H1 (cell line): ENCODE data around the gene UBE2D3. TPM values are rescaled to one million over a fixed set of nuclear protein-coding genes. Genes with fewer than 3 reads are reported as not detected.

ENCODE experiments used
- CTCF ChIA-PET: fragments of 300-600 bp; sonication (Branson Sonifier 250); formaldehyde crosslinking; loops from one replicate; lab custom pipeline; 2021; ENCODE audit not compliant: partially characterized antibody; lab: Charles Lee
- POLR2A ChIA-PET: fragments of 300-600 bp; sonication (Branson Sonifier 250); formaldehyde crosslinking; loops from one replicate; lab custom pipeline; 2021; ENCODE audit warnings: inconsistent platforms; ENCODE audit not compliant: partially characterized antibody; lab: Charles Lee
- DNase-seq, 2 experiments: peaks; one replicate each; pipeline versions ENCODE4 v3.0.0 to v3.0.0-alpha.2; 2010 to 2022; ENCODE audit warnings: low spot score in 2 of 2, low read depth in 1 of 2, mixed read lengths in 1 of 2
- FAIRE-seq: peaks from 2 replicates; lab custom pipeline; 2011; peaks lifted over from hg19 to GRCh38; lab: Jason Lieb, UNC
- H2AFZ ChIP-seq: 2 replicates; pipeline ENCODE4 v1.8.1; 2012; ENCODE audit warnings: low read length, inconsistent platforms
- H2AK5ac ChIP-seq: 2 replicates; pipeline ENCODE4 v1.6.1; 2013; ENCODE audit warnings: low read depth, low read length
- H2BK120ac ChIP-seq: replicated peaks from 2 replicates; pipeline ENCODE3; 2013; ENCODE audit warnings: low read depth, low read length, inconsistent platforms
- H2BK12ac ChIP-seq: 2 replicates; pipeline ENCODE4 v1.6.1; 2013; ENCODE audit warnings: low read depth, low read length
- H2BK15ac ChIP-seq: 2 replicates; pipeline ENCODE4 v1.6.1; 2013; ENCODE audit warnings: low read length
- H2BK20ac ChIP-seq: 2 replicates; pipeline ENCODE4 v1.6.1; 2013; ENCODE audit warnings: low read length
- H2BK5ac ChIP-seq: 2 replicates; pipeline ENCODE4 v1.6.1; 2013; ENCODE audit warnings: low read depth, low read length
- H3K14ac ChIP-seq: 2 replicates; pipeline ENCODE4 v1.6.1; 2013; ENCODE audit warnings: inconsistent platforms; ENCODE audit not compliant: insufficient read length
- H3K18ac ChIP-seq: 2 replicates; pipeline ENCODE4 v1.6.1; 2013; ENCODE audit warnings: low read length; ENCODE audit errors: extremely low read depth
- H3K23ac ChIP-seq: 2 replicates; pipeline ENCODE4 v1.6.1; 2013; ENCODE audit warnings: inconsistent platforms; ENCODE audit not compliant: insufficient read length
- H3K23me2 ChIP-seq: 2 replicates; pipeline ENCODE4 v1.6.1; 2013; ENCODE audit warnings: low read depth, low read length
- H3K27ac ChIP-seq: 2 replicates; pipeline ENCODE4 v1.6.1; 2011; ENCODE audit warnings: low read depth, low read length, inconsistent platforms
- H3K27me3 ChIP-seq, 4 experiments: replicated peaks in 1 of 4; 1 replicate in 1 of 4; 2 replicates in 3 of 4; pipeline versions ENCODE4 v1.6.1 to v1.8.1; 2011 to 2013; ENCODE audit warnings: low read length in 3 of 4, mild to moderate bottlenecking in 3 of 4, inconsistent platforms in 2 of 4, mixed read lengths in 2 of 4, moderate library complexity in 1 of 4; ENCODE audit not compliant: control insufficient read depth in 3 of 4, insufficient read depth in 3 of 4; ENCODE audit errors: extremely low read depth in 1 of 4
- H3K36me3 ChIP-seq, 4 experiments: 2 replicates each; pipeline versions ENCODE4 v1.6.1 to v1.8.1; 2011 to 2013; ENCODE audit warnings: mild to moderate bottlenecking in 4 of 4, low read length in 3 of 4, moderate library complexity in 2 of 4, control low read depth in 1 of 4, inconsistent platforms in 1 of 4; ENCODE audit not compliant: insufficient read depth in 4 of 4, control insufficient read depth in 2 of 4
- H3K4ac ChIP-seq: replicated peaks from 2 replicates; pipeline ENCODE3; 2013; ENCODE audit warnings: low read length, low read depth, mixed read lengths, inconsistent platforms; ENCODE audit not compliant: insufficient read length
- H3K4me1 ChIP-seq, 4 experiments: replicated peaks in 1 of 4; 1 replicate in 1 of 4; 2 replicates in 3 of 4; pipeline versions ENCODE4 v1.6.1 to v1.8.1; 2011 to 2013; ENCODE audit warnings: low read length in 3 of 4, inconsistent platforms in 2 of 4, mixed read lengths in 1 of 4; ENCODE audit not compliant: insufficient read depth in 4 of 4, control insufficient read depth in 3 of 4
- H3K4me2 ChIP-seq, 2 experiments: 2 replicates each; pipeline versions ENCODE4 v1.6.1 to v1.8.1; 2011 to 2013; ENCODE audit warnings: low read depth in 2 of 2, low read length in 2 of 2, control low read depth in 1 of 2, inconsistent platforms in 1 of 2, mild to moderate bottlenecking in 1 of 2; ENCODE audit not compliant: insufficient read depth in 1 of 2
- H3K4me3 ChIP-seq, 4 experiments: fragments of 200-600, 300-600 bp in 1 of 4; sonication (generic), shearing (Covaris generic), sonication (Bioruptor Twin) in 1 of 4; 2 replicates each; pipeline versions ENCODE4 v1.5.1 to v1.8.1; 2011 to 2016; ENCODE audit warnings: low read length in 4 of 4, low read depth in 3 of 4, control low read depth in 2 of 4, inconsistent platforms in 2 of 4, mild to moderate bottlenecking in 2 of 4, mixed read lengths in 1 of 4, moderate library complexity in 1 of 4; ENCODE audit not compliant: insufficient read depth in 2 of 4; ENCODE audit errors: extremely low read depth in 1 of 4
- H3K56ac ChIP-seq: replicated peaks from 2 replicates; pipeline ENCODE3; 2013; ENCODE audit warnings: low read depth, mild to moderate bottlenecking, mixed read lengths, low read length, inconsistent platforms; ENCODE audit not compliant: insufficient read length
- H3K79me1 ChIP-seq: 2 replicates; pipeline ENCODE4 v1.6.1; 2013; ENCODE audit warnings: low read depth, low read length, control low read depth
- H3K79me2 ChIP-seq, 2 experiments: 2 replicates each; pipeline versions ENCODE4 v1.6.1 to v1.8.1; 2012 to 2013; ENCODE audit warnings: low read length in 2 of 2, mild to moderate bottlenecking in 2 of 2, inconsistent platforms in 1 of 2; ENCODE audit not compliant: insufficient read depth in 2 of 2, control insufficient read depth in 1 of 2
- H3K9ac ChIP-seq, 4 experiments: replicated peaks in 1 of 4; 1 replicate in 1 of 4; 2 replicates in 3 of 4; pipeline versions ENCODE4 v1.6.1 to v1.8.1; 2011 to 2013; ENCODE audit warnings: low read depth in 3 of 4, low read length in 3 of 4, control low read depth in 2 of 4, mild to moderate bottlenecking in 2 of 4, moderate library complexity in 2 of 4, inconsistent platforms in 1 of 4; ENCODE audit errors: extremely low read depth in 1 of 4
- H3K9me3 ChIP-seq, 2 experiments: 2 replicates each; pipeline versions ENCODE4 v1.6.1 to v1.8.1; 2012 to 2013; ENCODE audit warnings: mild to moderate bottlenecking in 2 of 2, moderate library complexity in 2 of 2, control low read depth in 1 of 2, inconsistent platforms in 1 of 2, low read depth in 1 of 2, low read length in 1 of 2, mixed read lengths in 1 of 2; ENCODE audit not compliant: insufficient read depth in 2 of 2
- H4K20me1 ChIP-seq, 2 experiments: replicated peaks in 1 of 2; 2 replicates each; pipeline versions ENCODE3 to v1.8.1; 2011 to 2013; ENCODE audit warnings: inconsistent platforms in 2 of 2, low read length in 2 of 2, mild to moderate bottlenecking in 1 of 2; ENCODE audit not compliant: insufficient read depth in 2 of 2, control insufficient read depth in 1 of 2
- H4K5ac ChIP-seq: 2 replicates; pipeline ENCODE4 v1.6.1; 2013; ENCODE audit warnings: low read length, low read depth, mixed read lengths, inconsistent platforms; ENCODE audit not compliant: insufficient read length
- H4K8ac ChIP-seq: 2 replicates; pipeline ENCODE4 v1.8.0; 2013; ENCODE audit warnings: mild to moderate bottlenecking, moderate library complexity, low read length, inconsistent platforms; ENCODE audit not compliant: insufficient read depth; ENCODE audit errors: extremely low read depth
- H4K91ac ChIP-seq: replicated peaks from 2 replicates; pipeline ENCODE3; 2013; ENCODE audit warnings: low read length, mixed read lengths, inconsistent platforms; ENCODE audit not compliant: insufficient read length
- CEBPB ChIP-seq: IDR thresholded peaks from 2 replicates; pipeline ENCODE4 v1.6.1; 2012; ENCODE audit warnings: low read depth, low read length
- HDAC2 ChIP-seq, 2 experiments: fragments of 300-600 bp in 1 of 2; sonication (generic) in 1 of 2; IDR thresholded peaks; 2 replicates each; pipeline ENCODE4 v1.6.1; 2011 to 2012; ENCODE audit warnings: low read depth in 2 of 2, low read length in 2 of 2, mild to moderate bottlenecking in 2 of 2, moderate library complexity in 2 of 2, borderline replicate concordance in 1 of 2, inconsistent platforms in 1 of 2
- WGBS, 2 experiments: shearing (Covaris generic) in 1 of 2; methylation state at CpG; one replicate each; pipeline versions ENCODE4 v1.1.6 to v1.1.7; 2013 to 2015; ENCODE audit warnings: low lambda C conversion rate in 2 of 2, mixed read lengths in 2 of 2, inconsistent platforms in 1 of 2, low coverage in 1 of 2, missing lambda C conversion rate in 1 of 2; ENCODE audit not compliant: insufficient replicate concordance in 2 of 2, insufficient coverage in 1 of 2, insufficient read length in 1 of 2; ENCODE audit errors: extremely low coverage in 1 of 2, missing lambda C conversion rate in 1 of 2; 5-methylcytosine and 5-hydroxymethylcytosine counted together
- polyA plus RNA-seq, 7 experiments: library from polyadenylated mRNA; depleted of rRNA in 3 of 7; stranded (reverse) in 5 of 7; unstranded in 2 of 7; fragments of >200 nt in 5 of 7; fragments of 200-250 nt in 2 of 7; gene quantifications; 1 replicate in 5 of 7; 2 replicates in 1 of 7; 4 replicates in 1 of 7; pipeline versions ENCODE4 v1.2.1 to v1.2.3, GENCODE V29; 2011 to 2013; ENCODE audit warnings: missing spikeins in 2 of 7, mixed read lengths in 2 of 7
- total RNA-seq: library from RNA; stranded (reverse); fragmentation: NEBNext Ultra II Directional; extraction: Animal tissue kit (Norgen Biotek cat#: 25700); gene quantifications from 2 replicates; pipeline ENCODE4 v1.2.1, GENCODE V29; 2021

UBE2D3 gene
- total and polyA plus RNA-seq, 2 of the 8 experiments (the other 6 are each of a cell fraction or from before 2014, with no cell fraction given), result 396 to 544 TPM

GRCh38 chr4:102829803-102830202 is 2.5 kb upstream of the UBE2D3 start:
- DNase-seq, result no peak
- Histone ChIP-seq H3K56ac (no peak overlapping the region), H2BK15ac (no peak overlapping the region), H3K27ac (no peak overlapping the region), H3K23ac (no peak overlapping the region), H2BK5ac (no peak overlapping the region), H2BK20ac (no peak overlapping the region), H3K79me2 (peaks cover 14 to 38% of the 10 kb centered on the region in 2 experiments), H2BK12ac (no peak overlapping the region), H2AK5ac (no peak overlapping the region), H4K5ac (peak overlapping the region; percentile 68), H4K8ac (no peak overlapping the region), H3K36me3 (peaks cover 0 to 8% (median 0%) of the 10 kb centered on the region in 4 experiments; a peak in 1 of 8 replicates), H3K4ac (no peak overlapping the region), H2BK120ac (no peak overlapping the region), H4K20me1 (no peaks in the 10 kb centered on the region), H3K27me3 (no peaks in the 10 kb centered on the region), H3K79me1 (no peaks in the 10 kb centered on the region; the same call in 1 of the 2 replicates), H3K18ac (no peak overlapping the region), H3K9ac (no peak overlapping the region), H3K4me1 (peaks cover 0 to 12% (median 8%) of the 10 kb centered on the region in 4 experiments; a peak in 4 of 7 replicates), H3K23me2 (0 out of 2 replicates have a peak, but pooled peaks cover 3% of the 10 kb centered on the region), H3K4me3 (peak overlapping the region in 1 of 4 experiments; percentile 98; a peak in 1 of 8 replicates), H3K14ac (no peak overlapping the region), H2AFZ (no peak overlapping the region), H4K91ac (no peak overlapping the region), H3K4me2 (peak overlapping the region; percentile 37 to 84; a peak in 3 of 4 replicates), H3K9me3 (no peaks in the 10 kb centered on the region)
- CTCF ChIA-PET, result interaction anchor here (1.1 to 2.4 kb wide), 2 partner anchors 8 to 98 kb away, joined by 3 to 17 read pairs; no protein-coding TSS in a partner anchor
- TF ChIP-seq HDAC2 (IDR thresholded peaks at IDR 0.05; ENCODE audit: borderline replicate concordance in 1 of 2, low read depth in 2 of 2, low read length in 2 of 2) (no peak), CEBPB (peak; percentile 3; the same call in 1 of the 2 replicates)
- WGBS, 2 experiments, result 88% methylated on average over 7 of the region's 7 CpGs; no CpG with 5 or more reads in 1 of the 2 experiments
- POLR2A ChIA-PET, result interaction anchor here (0.6 to 6.4 kb wide), 8 partner anchors 9 to 246 kb away, joined by 3 to 127 read pairs (median 18); partner anchors contain the start of genes CISD2 and SLC9B2
- FAIRE-seq, result no peak
